DND-41 (cell line): ENCODE results near the gene GRAP2.

Source experiments
- CTCF ChIP-seq: IDR thresholded peaks from 2 replicates; pipeline ENCODE4 v1.5.1; 2012; ENCODE audit warnings: borderline replicate concordance, low read length, moderate library complexity, mild to moderate bottlenecking; ENCODE audit not compliant: poor library complexity, severe bottlenecking; ENCODE audit errors: extremely low read depth
- EZH2 ChIP-seq: IDR thresholded peaks from 3 replicates; pipeline ENCODE4 v1.6.1; 2012; ENCODE audit warnings: borderline replicate concordance, low read depth, mild to moderate bottlenecking, moderate library complexity, low read length, inconsistent platforms; ENCODE audit not compliant: severe bottlenecking

GRCh38 chr22:39970742-39971141, 69.9 kb downstream of the GRAP2 start:
- TF ChIP-seq EZH2: no peak
- TF ChIP-seq CTCF: no peak
